GM10248 (cell line): ENCODE data around the gene DCANP1.
A peak's percentile ranks its signal among the peaks of the same experiment; 100 is the strongest.

Experiments used
- CTCF ChIA-PET: fragments of 300-600 bp; sonication (Branson Sonifier 250); formaldehyde crosslinking; extraction: SDS; loops from one replicate; lab custom pipeline; 2021; ENCODE audit warnings: antibody characterized with exemption; lab: Yijun Ruan, JAX
- POLR2A ChIA-PET: fragments of 350-650 bp; sonication (Branson Sonifier 250); formaldehyde crosslinking; extraction: SDS; loops from one replicate; lab custom pipeline; 2020; ENCODE audit warnings: antibody characterized with exemption; lab: Yijun Ruan, JAX
- DNase-seq: peaks from one replicate; pipeline ENCODE4 v3.0.0; 2012; ENCODE audit errors: extremely low spot score
- CTCF ChIP-seq: IDR thresholded peaks from 2 replicates; pipeline ENCODE4 v1.5.1; 2012; ENCODE audit warnings: mild to moderate bottlenecking, low read depth; ENCODE audit errors: extremely low read depth, missing control alignments, control extremely low read depth

Gene DCANP1

DNA sequence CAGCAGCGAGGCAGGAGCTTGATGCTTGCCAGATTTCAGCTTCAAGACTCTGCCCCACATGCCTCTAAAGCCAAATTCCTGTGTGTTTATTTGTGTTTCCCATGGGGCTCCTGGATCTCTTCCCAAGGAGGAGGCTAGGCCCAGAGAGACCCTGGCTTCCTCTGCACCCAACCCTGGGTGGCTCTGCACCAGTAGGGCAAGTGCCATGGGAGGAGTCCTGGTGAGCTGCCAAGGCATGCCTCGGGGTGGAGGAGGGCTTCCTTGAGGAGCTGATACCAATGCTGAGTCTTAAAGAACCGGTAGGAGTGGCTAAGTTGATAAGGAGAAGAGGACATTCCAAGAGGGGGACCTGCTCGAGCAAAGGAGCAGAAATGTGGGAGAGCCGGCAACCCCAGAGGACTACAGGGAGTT, 11.8 kb upstream of the DCANP1 start:
- TF ChIP-seq CTCF: no peak
- DNase-seq: no peak
- POLR2A ChIA-PET: no interaction called here
- CTCF ChIA-PET: interaction anchor here (1.2 to 30.0 kb wide), 10 partner anchors 9 to 372 kb away, joined by 3 to 914 read pairs (median 20); partner anchors contain the start of gene DCANP1

GRCh38 chr5:135458356-135458755, 11.2 kb upstream of the DCANP1 start:
- CTCF ChIA-PET: interaction anchor here (0.7 to 30.0 kb wide), 18 partner anchors 10 to 373 kb away, joined by 3 to 914 read pairs (median 7); partner anchors contain the start of gene DCANP1
- POLR2A ChIA-PET: no interaction called here
- TF ChIP-seq CTCF: no peak
- no peak for DNase-seq

- peak; percentile 80 for DNase-seq
- CTCF ChIA-PET: interaction anchor here (0.7 to 30.0 kb wide), 29 partner anchors 10 to 843 kb away, joined by 3 to 914 read pairs (median 4); partner anchors contain the start of genes CXCL14 and DCANP1
- peak; percentile 94 for TF ChIP-seq CTCF
- POLR2A ChIA-PET: no interaction called here
These were observed 10.4 kb upstream of the DCANP1 start for GRCh38 chr5:135457424-135458071.

DNA sequence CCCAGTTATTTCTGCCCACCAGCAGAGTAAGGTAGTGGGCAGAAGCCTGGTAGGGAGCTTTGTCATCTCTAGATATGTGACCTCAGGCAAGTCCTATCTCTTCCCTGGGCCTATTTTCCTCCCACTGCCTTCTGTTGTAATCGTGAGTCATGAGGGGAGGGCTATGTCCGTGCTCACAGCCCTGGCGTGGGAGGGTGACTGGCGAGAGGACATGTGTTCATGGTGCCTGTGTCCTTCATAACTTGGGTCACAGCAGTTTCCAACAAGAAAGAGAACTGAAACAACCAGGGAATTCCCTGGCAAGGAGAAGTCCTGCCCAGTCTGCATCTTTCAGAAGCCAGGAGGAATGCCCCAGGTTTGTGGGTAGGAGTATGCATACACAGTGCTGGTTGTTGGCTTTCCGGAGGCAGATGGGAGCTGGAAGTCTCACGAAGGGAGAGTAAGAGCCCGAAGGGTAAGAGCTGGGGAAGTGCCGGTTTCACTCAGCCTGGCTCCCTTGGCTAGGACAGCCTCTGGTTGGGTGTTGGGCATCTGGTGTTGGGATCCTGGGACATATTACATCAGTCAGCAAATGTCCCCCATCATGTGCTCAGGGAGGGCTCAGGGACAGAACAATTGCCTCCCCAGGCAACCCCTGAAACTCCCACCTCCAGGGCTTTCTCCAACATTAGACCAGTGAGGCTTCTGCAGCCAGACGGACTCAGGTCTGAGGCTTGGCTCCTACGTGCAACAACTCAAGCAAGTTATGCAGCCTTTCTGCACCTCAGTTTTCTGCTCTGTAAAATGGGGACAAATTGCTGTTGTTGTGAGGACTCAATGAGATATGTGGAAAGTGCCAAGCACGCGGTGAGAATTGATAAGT, 9.3 kb upstream of the DCANP1 start:
- POLR2A ChIA-PET: no interaction called here
- DNase-seq: peak; percentile 57
- no peak for TF ChIP-seq CTCF
- CTCF ChIA-PET: interaction anchor here (0.7 to 30.0 kb wide), 14 partner anchors 9 to 141 kb away, joined by 3 to 914 read pairs (median 8); partner anchors contain the start of genes CXCL14 and DCANP1

DNA sequence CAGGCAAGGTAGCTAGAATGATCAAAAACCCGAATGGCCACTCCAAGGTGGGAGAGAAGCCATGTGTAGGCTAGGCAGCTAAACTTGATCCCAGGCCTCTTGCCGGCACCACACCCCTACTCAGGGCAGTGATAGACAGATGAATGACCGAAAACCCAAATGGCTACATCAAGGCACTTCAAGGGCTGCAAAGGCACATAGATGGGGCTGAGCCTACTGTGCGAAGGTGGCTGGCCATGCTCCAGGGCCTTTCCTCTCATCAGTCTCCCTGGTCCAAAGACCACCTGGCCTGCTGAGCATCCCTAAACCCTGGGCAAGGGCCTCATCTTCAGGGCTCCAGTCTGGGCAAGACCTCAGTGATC, 8.7 kb upstream of the DCANP1 start:
- no peak for TF ChIP-seq CTCF
- ChIA-PET POLR2A (no interaction called here), CTCF (interaction anchor here (1.2 to 30.0 kb wide), 8 partner anchors 9 to 374 kb away, joined by 3 to 914 read pairs (median 45); partner anchors contain the start of gene DCANP1)
- DNase-seq: no peak

- no peak for DNase-seq
- CTCF ChIA-PET: interaction anchor here (0.8 to 30.0 kb wide), 9 partner anchors 8 to 375 kb away, joined by 3 to 914 read pairs (median 5); partner anchors contain the start of gene DCANP1
- POLR2A ChIA-PET: no interaction called here
- no peak for TF ChIP-seq CTCF
These were observed 7.8 kb upstream of the DCANP1 start for GRCh38 chr5:135454946-135455345.
